ENCODE data around the gene GSG1L.
"Not testable (repeated sequence)": the region's sequence is repeated elsewhere in the genome, so short reads cannot be mapped to it uniquely, and the experiment has no call there.

The GSG1L gene

DNA sequence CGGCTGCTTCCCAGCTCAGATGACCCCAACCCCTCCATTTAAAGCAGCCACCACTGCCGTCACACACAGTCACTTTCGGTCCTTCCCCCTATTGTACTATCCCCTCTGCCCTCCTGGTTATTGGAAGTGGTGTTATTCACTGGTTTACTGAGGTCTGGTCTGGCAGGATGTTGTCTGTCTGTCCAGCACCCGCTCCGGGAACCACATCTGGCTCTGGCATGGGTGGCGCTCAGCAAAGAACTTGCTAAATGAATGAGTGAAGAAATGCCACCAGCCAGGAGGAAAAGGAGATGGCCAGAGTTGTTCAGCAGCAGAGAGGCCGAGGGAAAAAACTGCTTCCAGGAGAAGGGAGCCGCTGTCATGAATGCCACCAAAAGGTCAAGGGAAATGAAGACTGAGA lies 161.6 kb downstream of the GSG1L start:
- no peak for DNase-seq (ENCODE audit: low spot score)

DNA sequence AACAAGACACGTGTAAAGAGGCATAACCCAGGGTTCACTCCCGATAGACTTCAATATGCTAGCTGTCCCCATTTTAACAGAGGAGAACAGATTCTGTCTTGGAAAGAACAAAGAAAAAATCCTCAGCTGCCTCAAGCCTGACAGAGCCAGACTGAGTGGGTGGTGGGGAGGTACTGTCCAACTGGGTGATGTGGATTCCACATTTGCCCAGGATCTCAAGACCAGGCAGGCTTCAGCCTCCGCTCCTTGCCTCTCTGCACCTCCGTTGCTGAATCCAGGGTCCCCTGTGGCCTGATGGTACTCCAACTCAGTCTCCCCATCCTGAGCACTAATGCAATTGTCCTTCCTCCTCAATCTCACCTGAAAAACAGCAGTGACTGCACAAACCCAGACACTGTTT lies 163.8 kb downstream of the GSG1L start:
- no peak for DNase-seq (ENCODE audit: low spot score)

GRCh38 chr16:27894386-27894785 lies 169.1 kb downstream of the GSG1L start:
- DNase-seq (ENCODE audit: low spot score): no peak

- no peak for DNase-seq (ENCODE audit: low spot score)
Observed at GRCh38 chr16:27892879-27893278, 170.6 kb downstream of the GSG1L start.

DNA sequence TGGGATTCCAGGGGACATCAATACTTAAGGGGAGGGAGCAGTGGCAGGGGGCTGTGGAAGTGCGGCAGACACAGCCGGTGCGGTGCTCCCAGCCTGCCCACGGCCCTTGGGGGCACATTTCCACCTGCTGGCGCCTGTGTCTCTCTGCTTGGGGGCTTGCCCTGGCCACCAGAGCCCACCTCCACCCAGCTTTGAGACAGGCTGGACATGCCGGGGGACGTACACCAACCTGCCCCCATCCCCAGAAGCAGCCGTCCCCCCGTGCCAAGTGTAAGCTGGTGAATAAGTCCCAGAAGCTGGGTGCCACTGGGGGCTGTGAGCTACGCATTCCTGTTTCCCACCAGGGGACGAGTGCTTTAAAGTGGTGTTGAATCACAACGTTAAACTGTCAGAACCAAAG lies 172.6 kb downstream of the GSG1L start:
- no peak for DNase-seq (ENCODE audit: low spot score)

DNA sequence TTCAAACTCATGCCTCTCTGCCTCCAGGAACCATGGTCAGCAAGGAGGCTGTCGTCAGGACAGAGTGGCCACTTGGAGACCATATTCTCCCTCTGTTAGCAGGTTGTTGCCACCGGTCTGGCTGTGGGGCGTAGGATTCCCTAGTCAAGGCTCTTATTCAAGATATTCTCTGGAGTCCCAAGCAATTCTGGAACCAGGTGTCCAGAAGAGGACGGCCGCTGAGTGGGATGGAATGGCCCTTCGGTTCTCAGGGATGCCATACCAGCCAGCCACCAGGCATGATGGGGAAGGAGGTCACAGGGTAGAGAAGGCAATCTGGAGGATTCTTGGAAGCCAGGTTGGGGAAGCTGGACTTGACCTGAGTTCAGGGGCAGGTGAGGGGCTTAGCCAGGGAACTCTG lies 173.5 kb downstream of the GSG1L start:
- DNase-seq (ENCODE audit: low spot score): no peak

GRCh38 chr16:27883576-27883975 lies 179.9 kb downstream of the GSG1L start:
- DNase-seq (ENCODE audit: low spot score): no peak

GRCh38 chr16:27880287-27880686 lies 183.2 kb downstream of the GSG1L start:
- no peak for DNase-seq (ENCODE audit: low spot score)

- DNase-seq (ENCODE audit: low spot score): no peak
Observed at GRCh38 chr16:27879601-27880247, 183.8 kb downstream of the GSG1L start.

- DNase-seq (ENCODE audit: low spot score): not testable (repeated sequence)
Observed at GRCh38 chr16:27872627-27873026, 190.9 kb downstream of the GSG1L start.

DNA sequence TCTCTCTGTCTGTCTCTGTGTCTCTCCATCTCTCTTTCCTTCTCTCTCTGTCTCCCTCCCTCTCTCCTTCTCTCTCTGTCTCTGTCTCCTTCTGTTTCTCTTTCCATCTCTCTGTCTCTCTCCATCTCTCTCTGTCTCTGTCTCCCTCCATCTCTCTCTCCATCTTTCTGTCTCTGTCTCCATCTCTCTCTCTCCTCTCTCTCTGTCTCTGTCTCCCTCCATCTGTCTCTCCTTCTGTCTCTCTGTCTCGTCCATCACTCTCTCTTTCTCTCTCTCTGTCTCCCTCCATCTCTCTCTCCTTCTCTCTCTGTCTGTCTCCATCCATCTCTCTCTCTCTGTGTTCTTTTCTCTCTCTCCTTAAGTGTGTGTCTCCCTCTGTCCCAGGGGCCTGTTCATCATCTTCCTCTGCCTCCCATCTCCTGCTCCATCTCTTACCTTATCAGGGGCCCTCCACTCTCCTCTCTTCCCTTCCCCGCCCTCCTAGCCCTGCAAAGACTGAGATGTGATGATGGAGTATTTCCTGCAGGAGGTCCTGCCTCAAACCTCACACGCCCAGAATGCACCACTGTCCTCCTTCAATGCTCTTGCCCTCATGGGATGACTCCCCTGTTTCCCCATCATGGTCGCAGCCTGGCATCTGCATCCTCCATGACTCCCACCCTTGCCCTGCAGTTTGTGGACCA lies 193.3 kb downstream of the GSG1L start:
- DNase-seq (ENCODE audit: low spot score): no peak

GRCh38 chr16:27869411-27869810 lies 194.1 kb downstream of the GSG1L start:
- no peak for DNase-seq (ENCODE audit: low spot score)

GRCh38 chr16:27868180-27868579 lies 195.3 kb downstream of the GSG1L start:
- DNase-seq (ENCODE audit: low spot score): no peak

DNA sequence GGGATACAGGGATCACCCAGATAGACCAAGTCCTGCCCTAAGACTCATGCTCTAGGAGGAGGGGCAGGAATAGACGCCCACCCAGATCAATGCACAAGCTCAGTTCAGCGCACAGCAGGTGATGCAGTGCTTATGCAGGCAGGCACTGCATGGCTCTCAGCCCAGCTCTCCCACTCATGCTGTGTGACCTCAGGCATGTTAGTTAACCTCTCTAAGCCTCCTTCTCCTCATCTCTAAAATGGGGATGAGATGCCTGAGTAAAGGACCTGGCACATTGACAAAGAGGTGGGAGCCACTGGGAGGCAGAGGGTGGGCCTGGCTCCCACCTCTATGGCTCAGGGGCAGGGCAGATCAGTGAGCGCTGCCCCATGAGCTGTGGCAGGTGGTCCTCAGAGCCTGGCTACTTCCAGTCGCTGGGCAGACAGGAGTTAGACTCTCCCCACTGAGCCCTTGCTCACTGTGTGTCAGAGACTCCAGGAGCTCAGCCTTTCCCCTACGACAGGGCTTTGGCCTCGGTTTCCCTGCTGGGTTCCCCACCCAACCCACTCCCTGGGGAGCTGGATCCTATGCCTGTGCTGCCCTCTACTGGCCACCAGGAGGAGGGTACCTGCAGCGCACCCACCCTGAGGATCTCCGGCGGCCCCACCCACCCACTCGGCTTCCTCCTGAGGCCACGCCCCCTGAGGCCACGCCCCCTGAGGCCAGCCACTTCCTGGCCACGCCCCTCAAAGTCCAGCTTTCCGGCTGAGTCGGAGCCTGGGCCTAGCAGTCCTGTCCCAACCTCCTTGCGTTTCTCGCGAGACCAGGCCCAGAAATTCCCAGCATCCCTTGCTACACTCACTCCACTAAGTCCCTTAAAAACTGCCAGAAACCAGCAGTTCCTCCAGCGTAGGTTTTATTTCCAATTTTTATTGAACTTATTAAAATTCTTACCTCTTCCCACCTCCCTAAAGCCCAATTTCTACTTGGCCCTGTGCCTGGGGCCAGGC lies 196.1 kb downstream of the GSG1L start:
- DNase-seq (ENCODE audit: low spot score): peak; percentile 80

DNA sequence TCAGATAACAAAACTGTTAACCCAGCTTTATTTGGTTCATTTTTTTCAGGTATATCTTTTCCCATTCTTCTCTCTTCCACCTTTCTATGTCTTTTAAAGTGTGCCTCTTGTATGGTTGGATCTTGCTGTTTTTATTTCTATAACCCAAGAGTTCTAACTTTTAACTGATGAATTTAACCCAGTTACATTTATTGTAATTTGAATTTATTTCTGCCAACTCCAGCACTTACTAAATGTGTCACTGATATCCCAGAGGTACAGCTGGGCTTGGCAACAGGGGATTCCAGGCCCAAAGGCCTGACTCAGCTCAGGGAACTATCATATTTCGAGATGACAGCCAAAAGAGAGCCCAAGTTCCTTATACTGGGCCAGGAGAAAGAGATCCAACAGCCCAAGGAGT lies 200.1 kb downstream of the GSG1L start:
- DNase-seq (ENCODE audit: low spot score): no peak

- no peak for DNase-seq (ENCODE audit: low spot score)
Observed at GRCh38 chr16:27862953-27863352, 200.6 kb downstream of the GSG1L start.

GRCh38 chr16:27860091-27860490 lies 203.4 kb downstream of the GSG1L start:
- DNase-seq (ENCODE audit: low spot score): no peak

- no peak for DNase-seq (ENCODE audit: low spot score)
Observed at GRCh38 chr16:27859020-27859419, 204.5 kb downstream of the GSG1L start.

GRCh38 chr16:27853651-27854050 lies 209.9 kb downstream of the GSG1L start:
- DNase-seq (ENCODE audit: low spot score): no peak

- DNase-seq (ENCODE audit: low spot score): no peak
Observed at GRCh38 chr16:27853101-27853500, 210.4 kb downstream of the GSG1L start.

- DNase-seq (ENCODE audit: low spot score): no peak
Observed at GRCh38 chr16:27852681-27853080, 210.8 kb downstream of the GSG1L start.

DNA sequence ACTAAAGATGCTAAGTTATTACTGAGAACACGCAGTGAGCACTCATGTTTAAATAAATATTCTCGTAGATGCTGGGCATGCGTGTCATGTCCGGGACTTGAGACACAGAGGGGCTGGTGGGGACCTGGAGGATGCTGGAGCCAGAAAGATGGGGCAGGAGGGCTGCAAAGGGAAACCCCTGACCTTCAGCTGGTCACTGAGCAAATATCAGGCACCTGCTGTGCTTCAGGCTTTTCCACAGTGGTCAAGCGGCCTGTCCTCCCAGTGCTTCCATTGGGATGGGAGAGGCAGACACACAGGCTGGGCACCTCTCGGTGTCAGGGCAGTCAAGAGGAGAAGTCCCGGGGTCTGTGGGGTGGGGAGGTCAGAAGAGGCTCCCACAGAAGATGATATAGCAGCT lies 211.4 kb downstream of the GSG1L start:
- DNase-seq (ENCODE audit: low spot score): no peak

GRCh38 chr16:27851586-27851985 lies 211.9 kb downstream of the GSG1L start:
- no peak for DNase-seq (ENCODE audit: low spot score)

All from kidney tubule cell (primary cell).